NCI-H187 (cell line): Measurements from ENCODE around the gene MCTP2.

ENCODE experiments used
- DNase-seq, 2 experiments: peaks; one replicate each; lab custom pipeline; 2025; lab: John Stamatoyannopoulos, UW

The MCTP2 gene

GRCh38 chr15:94400526-94401298 lies 169.4 kb downstream of the MCTP2 start:
- no peak for DNase-seq

- no peak for DNase-seq
These were observed 172.0 kb downstream of the MCTP2 start for GRCh38 chr15:94403331-94403730.

DNA sequence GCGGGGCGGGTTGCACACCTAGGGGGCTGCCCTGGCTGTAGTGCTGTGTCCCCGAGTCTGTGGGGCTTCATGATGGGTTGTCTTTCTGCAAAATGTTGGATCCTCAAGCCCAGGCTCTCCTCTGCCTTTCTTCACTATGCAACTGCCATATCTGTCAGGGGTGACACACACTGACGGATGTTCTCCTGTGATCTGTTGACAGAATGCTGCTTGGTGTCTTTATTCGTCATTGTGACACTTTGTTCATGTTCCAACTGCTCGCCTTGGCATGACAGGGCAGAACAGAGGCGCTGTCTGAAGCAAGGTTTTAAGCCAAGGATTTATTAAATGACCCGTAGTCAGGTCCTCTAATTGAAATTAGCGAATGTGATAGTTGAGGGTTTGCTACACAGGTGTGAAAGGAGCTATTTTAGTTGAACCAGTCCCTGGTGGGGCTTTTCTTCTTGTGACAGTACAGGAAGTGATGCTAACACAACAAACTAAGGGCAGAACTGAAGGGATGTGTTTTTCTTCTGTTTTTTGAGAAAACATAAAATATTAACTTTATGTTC lies 173.4 kb downstream of the MCTP2 start:
- DNase-seq, result no peak

DNA sequence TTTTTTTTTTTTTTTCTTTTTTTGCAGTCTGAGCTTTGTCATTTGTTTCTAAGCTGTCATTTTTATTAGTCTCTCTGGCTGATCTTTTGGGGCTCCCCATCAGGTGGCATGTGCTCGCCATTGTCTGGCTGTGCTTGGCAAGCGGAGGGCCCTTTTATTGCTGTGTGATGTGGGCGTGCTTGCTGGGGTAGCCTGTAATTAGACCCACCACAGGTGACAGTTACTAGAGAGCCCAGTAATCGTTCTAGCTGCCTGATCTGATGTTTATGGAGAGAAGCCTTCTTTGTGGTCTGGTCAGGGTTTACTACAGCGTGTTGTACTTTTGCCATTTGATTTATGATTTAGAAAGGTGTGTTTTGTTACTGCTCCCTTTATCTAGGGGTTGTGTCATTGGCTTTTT lies 179.9 kb downstream of the MCTP2 start:
- peak in 1 of 2 experiments; percentile 21 for DNase-seq

- DNase-seq, result no peak
These were observed 180.5 kb downstream of the MCTP2 start for GRCh38 chr15:94411846-94412245.

DNA sequence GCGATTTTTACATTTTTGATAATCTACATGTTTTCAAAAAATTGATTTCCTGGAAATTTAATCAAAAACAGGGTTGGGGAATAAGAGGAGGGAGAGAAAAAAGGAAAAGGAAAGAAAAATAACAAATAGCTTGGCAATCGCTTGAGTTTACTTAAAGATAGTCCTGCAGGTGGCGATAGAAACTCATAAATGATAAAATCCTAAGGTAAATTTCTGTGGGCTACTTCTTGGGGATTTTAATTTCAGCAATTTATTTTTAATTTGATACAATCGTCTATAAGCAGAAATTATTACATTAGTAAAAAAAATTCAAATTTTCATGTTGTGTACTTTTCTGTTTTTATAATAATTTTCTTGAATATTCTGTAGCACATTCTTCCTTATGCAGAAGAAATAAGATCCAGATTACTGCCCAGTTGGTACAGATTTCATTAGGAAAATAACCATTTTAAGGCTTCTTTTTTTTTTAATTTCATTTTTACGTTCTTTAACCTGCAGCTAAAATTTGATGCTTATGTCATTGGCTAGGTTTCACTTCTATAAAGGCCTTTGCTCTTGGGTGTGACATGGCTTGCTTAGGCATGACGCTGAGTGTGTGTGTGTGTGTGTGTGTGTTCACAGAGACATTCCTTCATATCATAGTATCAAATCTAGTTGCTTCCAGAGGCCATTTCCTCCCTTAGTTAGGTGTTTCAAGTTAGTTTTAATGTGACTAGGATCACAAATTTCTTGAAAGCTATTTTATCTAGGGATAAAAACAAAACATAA lies 181.8 kb downstream of the MCTP2 start:
- no peak for DNase-seq

- DNase-seq, result no peak
These were observed 183.6 kb downstream of the MCTP2 start for GRCh38 chr15:94414916-94415315.

DNA sequence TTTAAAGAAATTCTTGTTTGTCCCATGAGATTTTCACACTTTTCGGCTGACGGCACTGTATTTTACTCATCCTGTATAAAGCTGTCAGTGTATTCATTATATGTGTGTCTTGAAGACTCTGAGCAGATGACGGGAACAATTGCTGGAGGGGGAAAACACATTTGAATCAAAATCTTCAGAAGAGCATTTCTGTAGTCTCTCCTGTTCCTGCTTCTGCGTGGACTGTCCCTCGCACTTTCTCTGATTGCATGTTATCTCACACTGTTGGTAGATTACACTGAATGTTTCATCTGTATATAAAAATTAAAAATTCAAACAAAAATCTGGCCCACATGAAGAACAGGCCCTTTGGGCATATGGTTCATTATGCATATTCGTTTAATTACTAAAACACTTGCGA lies 184.9 kb downstream of the MCTP2 start:
- DNase-seq, result no peak

- no peak for DNase-seq
These were observed 185.5 kb downstream of the MCTP2 start for GRCh38 chr15:94416820-94417219.

DNA sequence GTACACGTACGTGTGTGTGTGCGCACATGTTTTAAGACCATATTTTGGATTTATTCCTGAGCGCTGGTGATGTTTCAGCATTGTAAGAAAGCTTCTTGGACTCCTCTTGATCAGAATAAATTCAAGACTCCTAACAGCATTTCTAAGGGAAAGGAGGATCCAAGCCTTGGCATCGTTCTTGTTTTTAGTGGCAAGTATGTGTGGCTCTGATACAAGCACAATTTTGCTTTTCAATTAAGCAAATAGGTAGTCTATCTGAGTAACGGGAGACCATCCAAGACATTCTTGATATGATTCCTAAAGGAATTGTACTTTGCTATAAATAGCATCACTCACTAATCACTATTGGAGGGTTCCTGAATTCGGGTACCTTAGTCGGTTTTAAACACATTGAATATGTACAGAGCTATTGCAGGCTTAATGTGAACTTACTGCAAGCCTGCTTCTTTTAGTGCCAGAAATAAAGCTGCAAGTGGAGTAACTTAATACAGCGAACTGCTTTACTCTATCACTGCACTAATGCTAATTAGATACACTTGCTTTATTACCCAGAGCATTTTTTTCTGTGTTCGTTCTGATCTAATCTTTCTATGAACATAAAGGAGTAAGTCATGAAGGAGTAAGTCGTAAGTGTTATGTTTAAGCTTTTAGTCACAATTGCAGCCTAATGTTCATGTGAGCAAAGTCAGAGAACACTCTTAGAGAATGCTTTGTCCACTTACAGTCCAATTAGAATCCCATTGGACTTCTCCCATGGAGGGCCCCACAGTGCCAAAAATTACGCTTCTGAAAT lies 186.3 kb downstream of the MCTP2 start:
- no peak for DNase-seq

DNA sequence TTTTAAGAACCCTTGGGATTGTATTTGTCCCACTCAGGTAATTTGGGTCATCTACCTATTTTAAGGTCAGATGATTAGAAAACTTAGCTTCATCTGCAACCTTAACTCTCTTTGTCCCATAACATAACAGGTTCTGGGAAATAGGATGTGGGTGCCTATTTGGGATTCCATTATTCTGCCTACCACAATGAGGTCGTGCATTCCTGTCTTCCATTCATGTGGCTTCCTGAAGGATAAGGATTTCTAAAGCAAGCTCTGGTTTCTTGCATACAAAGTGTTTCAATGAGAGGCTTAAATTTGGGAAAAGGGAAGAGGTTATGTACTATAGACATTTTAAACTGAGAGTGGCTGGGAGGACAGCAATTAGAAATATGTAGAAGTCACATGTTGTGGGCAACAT lies 190.3 kb downstream of the MCTP2 start:
- no peak for DNase-seq

- DNase-seq, result no peak
These were observed 200.9 kb downstream of the MCTP2 start for GRCh38 chr15:94432279-94432678.

DNA sequence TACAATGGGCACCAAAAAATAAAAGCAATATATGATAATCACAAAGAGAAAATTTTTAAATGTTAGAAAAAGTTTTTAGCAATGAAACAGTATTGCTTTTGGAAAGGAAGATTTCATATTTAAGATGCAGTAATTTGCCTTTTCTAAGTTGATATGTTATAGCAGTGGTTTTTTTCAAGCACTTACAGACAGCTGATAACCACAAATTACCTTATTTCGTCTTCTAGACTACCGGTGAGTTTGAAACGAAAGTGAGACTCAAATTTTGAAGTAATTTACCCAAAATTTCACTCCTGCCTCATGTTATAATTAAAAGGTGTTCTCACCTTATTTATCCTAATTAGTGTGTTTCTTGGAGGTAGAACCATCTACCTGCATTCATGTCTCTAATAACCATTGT lies 207.8 kb downstream of the MCTP2 start:
- DNase-seq, result no peak

GRCh38 chr15:94441760-94442159 lies 210.4 kb downstream of the MCTP2 start:
- DNase-seq, result no peak

GRCh38 chr15:94442480-94442879 lies 211.1 kb downstream of the MCTP2 start:
- DNase-seq, result no peak

DNA sequence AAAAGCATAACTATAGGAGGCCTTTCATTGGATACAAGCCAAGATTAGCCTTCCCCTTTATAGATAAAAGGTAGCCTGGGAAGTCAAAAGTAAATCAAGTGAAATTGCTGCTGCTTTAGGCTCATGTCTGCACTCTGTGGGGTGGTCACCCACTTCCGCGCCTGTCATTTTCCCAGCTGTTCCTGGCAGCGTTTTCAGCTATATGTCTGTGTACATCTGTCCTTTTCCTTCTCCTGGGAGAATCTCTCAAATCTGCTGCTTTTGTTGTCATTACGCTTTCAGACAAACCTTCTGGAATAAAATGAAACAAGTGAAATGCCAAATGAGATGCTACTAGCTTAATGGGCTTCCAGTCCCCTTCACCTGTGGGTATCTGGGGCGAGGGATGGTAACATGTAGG lies 211.8 kb downstream of the MCTP2 start:
- no peak for DNase-seq

- DNase-seq, result no peak
These were observed 214.3 kb downstream of the MCTP2 start for GRCh38 chr15:94445566-94446160.

- DNase-seq, result no peak
These were observed 215.1 kb downstream of the MCTP2 start for GRCh38 chr15:94446441-94446840.

DNA sequence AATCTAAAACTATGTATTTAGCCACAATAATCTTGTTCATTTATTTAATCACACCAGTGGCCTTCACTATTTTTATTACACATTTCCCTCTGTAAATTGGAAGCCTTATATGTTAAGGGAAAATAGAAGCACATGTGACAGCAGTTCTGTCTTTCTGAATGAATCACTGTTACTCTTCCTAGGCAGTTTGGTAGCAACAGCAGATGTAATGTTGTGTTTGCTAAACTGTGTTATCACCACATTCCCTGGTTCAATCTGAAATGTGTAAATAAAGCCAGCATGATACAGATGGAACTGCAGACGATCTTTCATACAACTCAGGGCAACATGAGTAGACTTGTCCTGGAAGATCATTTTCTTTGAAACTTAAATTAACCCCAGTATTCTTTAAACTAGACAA lies 220.1 kb downstream of the MCTP2 start:
- DNase-seq, result no peak

GRCh38 chr15:94453227-94453988 lies 222.0 kb downstream of the MCTP2 start:
- DNase-seq, result no peak

GRCh38 chr15:94455297-94455696 lies 223.9 kb downstream of the MCTP2 start:
- no peak for DNase-seq
